SK-N-SH treated with all-trans-retinoic acid at 6 μM for 48 hours (cell line): ENCODE results near the gene PPP6R2.

Experiments
- ATAC-seq: fragments of 200-7000 bp; cut with Tn5 transposase; 3 replicates; pipeline ENCODE4 v1.9.1; 2020; ENCODE audit warnings: mild to moderate bottlenecking, moderate library complexity
- ARNTL ChIP-seq: fragments of 450-650 bp; formaldehyde crosslinking; IDR thresholded peaks from 2 replicates; pipeline ENCODE4 v1.5.0; 2020; ENCODE audit warnings: low read depth, mild to moderate bottlenecking, moderate library complexity, borderline replicate concordance
- CREB5 ChIP-seq: fragments of 250-450 bp; sonication (Bioruptor Pico); IDR thresholded peaks from 2 replicates; pipeline ENCODE4 v1.5.1; 2020; ENCODE audit warnings: low read depth, mild to moderate bottlenecking, moderate library complexity
- CSRNP3 ChIP-seq: fragments of 250-450 bp; sonication (Bioruptor Pico); IDR thresholded peaks from 2 replicates; pipeline ENCODE4 v1.5.1; 2021; ENCODE audit warnings: mild to moderate bottlenecking, moderate library complexity
- GLIS3 ChIP-seq: fragments of 250-450 bp; sonication (Bioruptor Pico); IDR thresholded peaks from 2 replicates; pipeline ENCODE4 v1.5.0; 2020; ENCODE audit warnings: mild to moderate bottlenecking, moderate library complexity
- OSR1 ChIP-seq: fragments of 250-450 bp; sonication (Bioruptor Pico); IDR thresholded peaks from 2 replicates; pipeline ENCODE4 v1.8.0; 2022; ENCODE audit warnings: moderate library complexity, mild to moderate bottlenecking, inconsistent platforms
- POU6F1 ChIP-seq: fragments of 250-450 bp; sonication (Bioruptor Pico); IDR thresholded peaks from 2 replicates; pipeline ENCODE4 v1.8.0; 2021; ENCODE audit warnings: low read depth, mild to moderate bottlenecking, moderate library complexity, borderline replicate concordance
- PPARA ChIP-seq: fragments of 250-450 bp; sonication (Bioruptor Pico); IDR thresholded peaks from 2 replicates; pipeline ENCODE4 v1.5.0; 2020; ENCODE audit warnings: mild to moderate bottlenecking, borderline replicate concordance
- RARB ChIP-seq: fragments of 250-450 bp; sonication (Bioruptor Pico); IDR thresholded peaks from 2 replicates; pipeline ENCODE4 v1.8.0; 2021; ENCODE audit warnings: mild to moderate bottlenecking, moderate library complexity
- SNAI2 ChIP-seq: fragments of 250-450 bp; sonication (Bioruptor Pico); IDR thresholded peaks from 2 replicates; pipeline ENCODE4 v1.5.0; 2020; ENCODE audit warnings: mild to moderate bottlenecking, moderate library complexity
- TCF4 ChIP-seq: fragments of 250-450 bp; sonication (Bioruptor Pico); IDR thresholded peaks from 2 replicates; pipeline ENCODE4 v1.8.0; 2021; ENCODE audit warnings: mild to moderate bottlenecking, moderate library complexity, borderline replicate concordance
- TOX ChIP-seq: fragments of 250-450 bp; sonication (Bioruptor Pico); IDR thresholded peaks from 2 replicates; pipeline ENCODE4 v1.8.0; 2021; ENCODE audit warnings: mild to moderate bottlenecking, moderate library complexity, borderline replicate concordance
- ZC3H10 ChIP-seq: fragments of 250-450 bp; sonication (Bioruptor Pico); IDR thresholded peaks from 2 replicates; pipeline ENCODE4 v1.5.1; 2021; ENCODE audit warnings: mild to moderate bottlenecking, moderate library complexity
- ZFP3 ChIP-seq: fragments of 250-450 bp; sonication (Bioruptor Pico); IDR thresholded peaks from 2 replicates; pipeline ENCODE4 v1.5.0; 2020; ENCODE audit warnings: mild to moderate bottlenecking, moderate library complexity
- ZFP30 ChIP-seq: fragments of 450-650 bp; formaldehyde crosslinking; IDR thresholded peaks from 2 replicates; pipeline ENCODE4 v1.5.0; 2022; ENCODE audit warnings: mild to moderate bottlenecking, moderate library complexity
- ZNF565 ChIP-seq: fragments of 450-650 bp; formaldehyde crosslinking; conservative IDR thresholded peaks from 2 replicates; pipeline ENCODE4 v1.5.0; 2020; ENCODE audit warnings: low read depth, mild to moderate bottlenecking, moderate library complexity
- ZNF8 ChIP-seq: fragments of 450-650 bp; formaldehyde crosslinking; IDR thresholded peaks from 2 replicates; pipeline ENCODE4 v1.5.0; 2020; ENCODE audit warnings: mild to moderate bottlenecking, moderate library complexity
- TF ChIP-seq, protein P1 (sequence below): fragments of 250-450 bp; sonication (Bioruptor Pico); IDR thresholded peaks from 2 replicates; pipeline ENCODE4 v1.5.0; 2020; ENCODE audit warnings: mild to moderate bottlenecking, moderate library complexity

PPP6R2 gene

DNA sequence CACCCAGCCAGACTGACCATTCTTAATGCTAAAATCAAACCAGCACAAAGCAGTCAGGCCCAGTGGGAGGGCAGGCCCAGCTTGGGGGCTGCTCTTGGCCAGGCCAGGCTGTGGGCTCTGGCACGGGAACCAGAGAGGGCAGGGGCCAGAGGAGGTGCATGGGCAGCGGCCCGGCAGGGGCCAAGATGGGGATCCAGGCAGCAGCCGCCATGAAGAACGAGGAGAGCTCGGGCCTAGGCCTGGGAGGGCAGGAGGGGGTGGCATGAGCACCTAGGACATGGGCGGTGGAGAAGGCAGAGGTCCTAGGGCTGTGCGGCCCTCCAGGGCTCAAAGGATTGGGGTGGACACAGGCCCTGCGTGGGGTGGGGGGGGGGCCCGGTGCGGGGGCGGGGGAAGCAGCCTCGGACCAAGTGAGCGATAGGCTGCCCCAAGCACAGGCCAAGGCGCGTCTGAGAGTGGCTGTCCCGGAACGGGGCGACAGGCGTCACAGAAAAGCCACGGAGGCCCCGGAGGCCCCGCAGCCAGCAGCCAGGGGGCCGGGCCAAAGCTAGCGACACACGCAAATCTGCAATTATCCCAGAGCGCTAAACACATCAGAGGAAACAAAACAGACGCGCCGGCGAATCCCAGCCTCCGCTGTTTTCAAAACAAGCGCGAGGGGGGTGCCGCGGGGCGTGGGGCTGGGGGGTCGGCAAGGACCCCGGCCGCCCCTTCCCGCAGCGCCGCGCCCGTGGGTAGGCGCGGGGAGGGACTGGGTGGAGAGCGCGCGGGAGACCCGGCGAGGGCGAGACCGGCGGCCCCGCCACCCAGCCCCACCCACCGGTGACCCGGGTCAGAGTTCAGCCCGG is 44.0 kb upstream of the PPP6R2 start:
- TF ChIP-seq SNAI2 (CRISPR knock-in tag) (no peak), TOX (CRISPR knock-in tag) (no peak), ZFP3 (CRISPR knock-in tag) (no peak), ZC3H10 (no peak)
- no peak for ATAC-seq

GRCh38 chr22:50299785-50300619 is 43.1 kb upstream of the PPP6R2 start:
- ATAC-seq, result no peak

DNA sequence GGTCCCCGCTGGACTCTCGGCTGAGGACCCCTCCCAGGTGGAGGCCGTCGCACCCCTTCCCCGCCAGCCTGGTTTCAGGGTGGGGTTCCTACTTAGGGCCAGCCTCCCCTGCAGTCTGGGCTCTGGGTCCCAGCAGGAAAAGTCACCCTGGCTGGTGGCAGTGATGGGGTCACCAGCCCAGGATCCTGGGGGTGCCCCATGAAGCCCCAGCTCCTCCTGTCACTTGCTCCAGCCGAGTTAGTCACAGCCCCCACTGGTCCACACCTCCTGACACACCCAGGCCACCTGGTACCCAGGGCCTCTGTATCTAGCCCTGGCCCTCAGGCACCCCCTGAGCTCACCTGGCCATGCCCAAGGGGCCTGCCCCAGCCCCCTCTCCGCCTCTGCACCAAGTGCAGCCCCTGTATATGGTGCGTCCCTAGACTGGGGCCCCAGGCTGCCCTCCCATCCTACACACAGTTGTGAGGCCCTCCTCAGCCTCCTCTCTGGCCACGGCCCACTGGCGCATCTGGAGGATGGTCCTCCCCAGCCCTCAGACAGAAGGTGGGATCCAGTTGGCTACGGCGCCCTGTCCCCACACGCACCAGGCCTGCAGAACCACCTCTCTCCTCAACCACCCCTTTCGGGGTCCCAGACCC is 42.4 kb upstream of the PPP6R2 start:
- TF ChIP-seq TCF4, result no peak
- TF ChIP-seq CREB5 (CRISPR knock-in tag), result no peak
- no peak for TF ChIP-seq ZFP3 (CRISPR knock-in tag)
- TF ChIP-seq RARB (CRISPR knock-in tag), result no peak
- TF ChIP-seq CSRNP3 (CRISPR knock-in tag), result no peak
- TF ChIP-seq ZNF8 (CRISPR knock-in tag), result no peak
- no peak for ATAC-seq

More at GRCh38 chr22:50299785-50300619, 43.1 kb upstream of the PPP6R2 start:
- TF ChIP-seq OSR1 (CRISPR knock-in tag) (no peak), ARNTL (CRISPR knock-in tag) (no peak)
- TF ChIP-seq, all 23 proteins: peak for 0

DNA sequence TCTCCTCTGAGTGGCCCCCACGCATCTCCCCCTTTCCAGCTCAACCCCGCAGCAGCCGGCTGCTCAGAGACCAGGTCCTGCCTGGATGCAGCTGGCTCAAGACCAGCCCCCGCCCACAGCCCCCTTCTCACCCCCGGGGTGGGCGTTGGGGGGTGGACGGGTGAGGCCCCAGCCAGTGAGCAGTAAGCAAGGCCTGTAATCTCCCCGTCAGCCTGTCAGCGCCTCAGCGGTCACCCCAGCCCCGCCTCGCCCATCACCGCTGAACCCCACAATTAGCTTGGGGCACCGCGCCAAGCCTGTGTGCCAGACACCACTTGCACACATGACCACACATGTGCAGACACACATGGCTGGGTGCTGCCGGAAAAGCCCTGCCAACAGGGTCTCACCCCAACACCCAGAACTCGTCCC is 41.5 kb upstream of the PPP6R2 start:
- TF ChIP-seq ZFP3 (CRISPR knock-in tag), result no peak
- no peak for TF ChIP-seq TOX (CRISPR knock-in tag)
- TF ChIP-seq PPARA (CRISPR knock-in tag), result no peak
- TF ChIP-seq TCF4, result no peak
- no peak for TF ChIP-seq GLIS3
- TF ChIP-seq OSR1 (CRISPR knock-in tag), result no peak
- TF ChIP-seq POU6F1 (CRISPR knock-in tag), result no peak
- TF ChIP-seq, protein P1, sequence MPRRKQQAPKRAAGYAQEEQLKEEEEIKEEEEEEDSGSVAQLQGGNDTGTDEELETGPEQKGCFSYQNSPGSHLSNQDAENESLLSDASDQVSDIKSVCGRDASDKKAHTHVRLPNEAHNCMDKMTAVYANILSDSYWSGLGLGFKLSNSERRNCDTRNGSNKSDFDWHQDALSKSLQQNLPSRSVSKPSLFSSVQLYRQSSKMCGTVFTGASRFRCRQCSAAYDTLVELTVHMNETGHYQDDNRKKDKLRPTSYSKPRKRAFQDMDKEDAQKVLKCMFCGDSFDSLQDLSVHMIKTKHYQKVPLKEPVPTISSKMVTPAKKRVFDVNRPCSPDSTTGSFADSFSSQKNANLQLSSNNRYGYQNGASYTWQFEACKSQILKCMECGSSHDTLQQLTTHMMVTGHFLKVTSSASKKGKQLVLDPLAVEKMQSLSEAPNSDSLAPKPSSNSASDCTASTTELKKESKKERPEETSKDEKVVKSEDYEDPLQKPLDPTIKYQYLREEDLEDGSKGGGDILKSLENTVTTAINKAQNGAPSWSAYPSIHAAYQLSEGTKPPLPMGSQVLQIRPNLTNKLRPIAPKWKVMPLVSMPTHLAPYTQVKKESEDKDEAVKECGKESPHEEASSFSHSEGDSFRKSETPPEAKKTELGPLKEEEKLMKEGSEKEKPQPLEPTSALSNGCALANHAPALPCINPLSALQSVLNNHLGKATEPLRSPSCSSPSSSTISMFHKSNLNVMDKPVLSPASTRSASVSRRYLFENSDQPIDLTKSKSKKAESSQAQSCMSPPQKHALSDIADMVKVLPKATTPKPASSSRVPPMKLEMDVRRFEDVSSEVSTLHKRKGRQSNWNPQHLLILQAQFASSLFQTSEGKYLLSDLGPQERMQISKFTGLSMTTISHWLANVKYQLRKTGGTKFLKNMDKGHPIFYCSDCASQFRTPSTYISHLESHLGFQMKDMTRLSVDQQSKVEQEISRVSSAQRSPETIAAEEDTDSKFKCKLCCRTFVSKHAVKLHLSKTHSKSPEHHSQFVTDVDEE (CRISPR knock-in tag), result no peak
- no peak for TF ChIP-seq ZFP30 (CRISPR knock-in tag)
- no peak for TF ChIP-seq CREB5 (CRISPR knock-in tag)
- no peak for TF ChIP-seq ZNF565
- ATAC-seq, result no peak
